ENCODE data around the gene NBEAL2. TPM values are rescaled to one million over a fixed set of nuclear protein-coding genes. Genes with fewer than 3 reads are reported as not detected.

The NBEAL2 gene
- total RNA-seq, 1 donor from 2014 or later: 12.6 TPM

GRCh38 chr3:46952813-46953212 is 26.7 kb upstream of the NBEAL2 start:
- no peak for DNase-seq
- Histone ChIP-seq H3K36me3 (no peaks in the 10 kb centered on the region), H3K9me3 (replicated peaks) (no peaks in the 10 kb centered on the region), H3K27me3 (ENCODE audit: low read depth) (no peaks in the 10 kb centered on the region), H3K27ac (replicated peaks) (peak overlapping the region; percentile 68), H3K4me1 (peaks cover 98% of the 10 kb centered on the region), H3K4me3 (no peak overlapping the region)
- TF ChIP-seq, protein P1, sequence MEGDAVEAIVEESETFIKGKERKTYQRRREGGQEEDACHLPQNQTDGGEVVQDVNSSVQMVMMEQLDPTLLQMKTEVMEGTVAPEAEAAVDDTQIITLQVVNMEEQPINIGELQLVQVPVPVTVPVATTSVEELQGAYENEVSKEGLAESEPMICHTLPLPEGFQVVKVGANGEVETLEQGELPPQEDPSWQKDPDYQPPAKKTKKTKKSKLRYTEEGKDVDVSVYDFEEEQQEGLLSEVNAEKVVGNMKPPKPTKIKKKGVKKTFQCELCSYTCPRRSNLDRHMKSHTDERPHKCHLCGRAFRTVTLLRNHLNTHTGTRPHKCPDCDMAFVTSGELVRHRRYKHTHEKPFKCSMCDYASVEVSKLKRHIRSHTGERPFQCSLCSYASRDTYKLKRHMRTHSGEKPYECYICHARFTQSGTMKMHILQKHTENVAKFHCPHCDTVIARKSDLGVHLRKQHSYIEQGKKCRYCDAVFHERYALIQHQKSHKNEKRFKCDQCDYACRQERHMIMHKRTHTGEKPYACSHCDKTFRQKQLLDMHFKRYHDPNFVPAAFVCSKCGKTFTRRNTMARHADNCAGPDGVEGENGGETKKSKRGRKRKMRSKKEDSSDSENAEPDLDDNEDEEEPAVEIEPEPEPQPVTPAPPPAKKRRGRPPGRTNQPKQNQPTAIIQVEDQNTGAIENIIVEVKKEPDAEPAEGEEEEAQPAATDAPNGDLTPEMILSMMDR (IDR thresholded peaks at IDR 0.05; ENCODE audit: borderline replicate concordance): no peak
- intact Hi-C loops (cut with micrococcal nuclease): no loop called here

DNA sequence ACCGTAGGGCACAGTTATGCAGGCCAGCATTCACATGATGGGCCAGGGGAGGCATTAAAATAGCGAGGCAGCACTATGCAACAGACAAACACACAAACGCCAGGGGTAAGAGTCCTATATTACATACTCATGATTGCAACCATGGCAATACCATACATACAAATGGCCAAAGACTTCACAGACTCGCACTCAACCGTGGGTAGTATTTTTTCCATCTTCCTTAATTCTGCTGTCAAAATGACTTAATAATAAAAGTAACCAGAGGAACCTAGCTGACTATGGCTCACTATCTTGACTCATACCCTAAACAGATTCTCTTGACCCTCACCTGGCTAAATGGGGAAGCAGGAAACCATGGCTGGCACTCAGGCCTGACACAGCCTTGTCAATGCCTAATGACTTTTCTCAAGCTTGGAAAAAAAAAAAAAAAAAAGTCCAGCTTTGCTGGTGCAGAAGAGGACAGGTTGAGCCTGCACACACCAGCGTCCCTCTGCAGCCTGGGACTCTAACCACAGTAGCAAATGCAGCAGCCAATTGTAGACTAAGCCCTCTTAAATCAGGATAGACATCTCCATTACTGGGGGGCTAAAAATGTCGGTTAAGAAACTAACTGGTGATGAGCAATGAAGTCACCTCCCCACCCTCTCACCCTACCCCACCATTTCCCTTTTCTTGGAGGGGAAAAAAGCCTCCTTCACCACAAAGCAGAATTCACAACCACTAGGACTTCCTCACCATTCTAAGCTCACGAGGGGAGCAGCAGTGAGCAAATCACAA is 26.0 kb upstream of the NBEAL2 start:
- Histone ChIP-seq H3K9me3 (replicated peaks) (no peaks in the 10 kb centered on the region), H3K27me3 (ENCODE audit: low read depth) (no peaks in the 10 kb centered on the region), H3K4me1 (peaks cover 96% of the 10 kb centered on the region), H3K36me3 (no peaks in the 10 kb centered on the region), H3K4me3 (no peak overlapping the region), H3K27ac (replicated peaks) (peak overlapping the region; percentile 68)
- DNase-seq: no peak
- intact Hi-C loops (cut with micrococcal nuclease): no loop called here
- TF ChIP-seq, protein P1 (IDR thresholded peaks at IDR 0.05; ENCODE audit: borderline replicate concordance): no peak

DNA sequence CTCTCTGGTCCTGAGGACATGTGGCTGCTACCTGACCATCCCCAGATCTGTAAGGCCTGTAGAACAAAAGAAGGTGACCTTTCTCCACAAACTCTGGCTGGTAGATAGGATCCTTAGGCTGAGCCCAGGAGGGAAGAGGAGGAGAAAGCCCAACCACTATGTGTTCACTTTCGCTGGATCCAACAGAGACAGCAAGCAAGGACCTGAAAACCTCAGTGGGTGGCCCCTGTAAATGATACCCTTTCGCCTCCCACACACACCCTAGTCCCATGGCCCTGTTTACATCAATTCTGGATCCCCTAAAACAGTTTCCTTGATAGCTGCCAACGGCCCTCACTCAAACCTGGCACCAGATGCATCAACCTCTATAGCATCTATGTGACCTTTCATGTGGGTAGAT is 25.3 kb upstream of the NBEAL2 start:
- TF ChIP-seq, protein P1 (IDR thresholded peaks at IDR 0.05; ENCODE audit: borderline replicate concordance): no peak
- Histone ChIP-seq H3K27ac (replicated peaks) (peak overlapping the region; percentile 68), H3K4me1 (peaks cover 96% of the 10 kb centered on the region), H3K27me3 (ENCODE audit: low read depth) (no peaks in the 10 kb centered on the region), H3K4me3 (no peak overlapping the region), H3K9me3 (replicated peaks) (no peaks in the 10 kb centered on the region), H3K36me3 (no peaks in the 10 kb centered on the region)
- no peak for DNase-seq
- intact Hi-C loops (cut with micrococcal nuclease): no loop called here

- Histone ChIP-seq H3K4me3 (no peak overlapping the region), H3K27ac (replicated peaks) (peak overlapping the region; percentile 68), H3K4me1 (peaks cover 96% of the 10 kb centered on the region), H3K27me3 (ENCODE audit: low read depth) (no peaks in the 10 kb centered on the region), H3K9me3 (replicated peaks) (no peaks in the 10 kb centered on the region), H3K36me3 (no peaks in the 10 kb centered on the region)
- TF ChIP-seq, protein P1 (IDR thresholded peaks at IDR 0.05; ENCODE audit: borderline replicate concordance): no peak
- intact Hi-C loops (cut with micrococcal nuclease): no loop called here
- DNase-seq: no peak
Observed at GRCh38 chr3:46955157-46955556, 24.3 kb upstream of the NBEAL2 start.

DNA sequence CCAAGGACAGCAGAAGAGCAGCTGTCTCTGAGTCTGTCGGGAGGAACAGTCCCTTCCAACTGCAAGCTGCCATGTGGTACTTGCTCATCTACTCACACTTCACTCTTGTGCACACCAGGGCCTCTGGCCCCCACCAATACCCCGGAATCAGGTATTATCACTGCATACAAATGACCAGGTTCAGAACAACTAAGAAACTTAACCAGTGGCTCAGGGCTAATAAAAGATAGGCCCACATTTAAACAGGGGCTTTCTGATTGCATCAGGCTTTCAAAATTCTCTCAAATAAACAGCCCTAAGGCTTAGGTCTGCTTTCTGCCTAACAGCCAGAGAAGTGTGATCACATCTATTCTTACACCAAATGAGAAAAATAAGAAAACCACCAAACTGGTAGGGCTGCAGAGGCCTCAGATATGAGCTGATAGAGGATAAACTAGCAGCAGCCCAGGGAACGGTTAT is 23.6 kb upstream of the NBEAL2 start:
- Histone ChIP-seq H3K9me3 (replicated peaks) (no peaks in the 10 kb centered on the region), H3K27ac (replicated peaks) (peak overlapping the region; percentile 54), H3K27me3 (ENCODE audit: low read depth) (no peaks in the 10 kb centered on the region), H3K36me3 (no peaks in the 10 kb centered on the region), H3K4me3 (no peak overlapping the region), H3K4me1 (peaks cover 96% of the 10 kb centered on the region)
- TF ChIP-seq, protein P1 (IDR thresholded peaks at IDR 0.05; ENCODE audit: borderline replicate concordance): no peak
- intact Hi-C loops (cut with micrococcal nuclease): no loop called here
- no peak for DNase-seq
